GDM1 (cell line): Measurements from ENCODE around the gene CSNK2A1.
A peak's percentile ranks its signal among the peaks of the same experiment; 100 is the strongest.

Experiments used
- DNase-seq: peaks from one replicate; lab custom pipeline; 2025; lab: John Stamatoyannopoulos, UW

The CSNK2A1 gene

DNA sequence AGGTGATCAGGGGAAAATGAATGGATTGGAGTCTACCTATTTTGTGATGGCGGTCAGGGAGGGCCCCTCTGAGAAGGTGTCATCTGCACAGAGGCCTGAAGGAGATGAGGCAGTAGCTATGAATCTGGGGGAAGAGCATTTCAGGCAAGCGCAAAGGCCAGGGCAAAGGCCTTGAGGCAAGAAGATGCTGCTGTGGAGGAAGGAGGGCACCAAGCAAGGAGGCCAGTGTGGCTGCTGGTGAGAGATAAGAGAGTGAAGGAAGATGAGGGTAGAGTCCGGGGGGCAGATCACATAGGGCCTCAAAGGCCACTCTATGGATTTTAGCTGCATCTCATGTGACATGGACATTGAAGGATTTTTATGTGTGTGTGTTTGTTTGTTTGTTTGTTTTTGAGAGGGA, 20.6 kb upstream of the CSNK2A1 start:
- no peak for DNase-seq

DNA sequence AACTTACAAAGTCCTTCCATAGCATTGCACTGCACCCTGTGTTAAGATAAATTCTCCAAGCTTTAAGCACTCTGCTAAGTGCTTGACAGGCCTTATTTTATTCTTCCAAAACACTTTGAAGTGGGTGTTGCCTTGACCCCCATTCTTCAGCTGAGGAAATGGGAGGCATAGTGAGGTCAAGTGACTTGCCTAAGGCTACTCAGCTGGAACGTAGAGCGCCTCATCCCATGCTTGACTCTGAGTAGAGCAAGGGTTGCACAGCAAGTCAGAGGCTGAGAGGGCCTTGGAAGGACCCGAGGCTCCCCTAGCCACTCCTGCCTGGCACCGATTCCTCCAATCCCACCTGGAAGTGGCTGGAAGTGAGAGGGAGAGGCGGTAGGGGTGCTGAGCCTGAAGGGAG, 19.6 kb upstream of the CSNK2A1 start:
- DNase-seq: no peak

DNA sequence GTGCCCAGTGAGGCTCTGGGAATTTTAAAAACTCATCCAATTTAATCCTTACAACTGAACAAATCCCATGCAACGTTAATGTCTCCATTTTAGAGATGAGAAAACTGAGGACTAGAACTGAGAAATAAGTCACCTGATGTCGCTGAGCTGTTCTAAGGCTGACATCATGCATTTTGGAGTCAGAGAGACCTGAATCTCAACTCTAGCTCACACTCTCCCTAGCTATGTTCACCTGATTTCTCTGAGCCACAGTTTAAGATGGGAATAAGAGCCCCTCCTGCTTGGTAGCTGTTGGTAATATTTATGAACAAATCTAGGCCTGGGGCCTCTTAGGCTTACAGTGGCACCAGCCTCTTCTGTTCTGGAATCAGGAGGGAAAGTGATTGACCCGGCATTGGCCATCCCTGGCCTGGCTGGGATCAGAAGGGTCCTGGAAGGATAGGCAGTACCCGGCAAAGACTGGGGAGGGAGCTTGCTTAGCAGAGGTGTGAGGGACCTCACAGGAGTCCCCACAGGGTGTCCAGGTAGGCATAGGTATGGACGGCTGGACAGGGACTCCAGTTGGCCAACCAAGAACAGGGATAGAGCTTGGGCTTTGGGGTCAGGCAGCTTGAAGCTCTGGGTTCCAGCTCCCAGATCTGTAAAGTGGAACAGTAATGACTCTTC, 18.8 kb upstream of the CSNK2A1 start:
- no peak for DNase-seq

DNA sequence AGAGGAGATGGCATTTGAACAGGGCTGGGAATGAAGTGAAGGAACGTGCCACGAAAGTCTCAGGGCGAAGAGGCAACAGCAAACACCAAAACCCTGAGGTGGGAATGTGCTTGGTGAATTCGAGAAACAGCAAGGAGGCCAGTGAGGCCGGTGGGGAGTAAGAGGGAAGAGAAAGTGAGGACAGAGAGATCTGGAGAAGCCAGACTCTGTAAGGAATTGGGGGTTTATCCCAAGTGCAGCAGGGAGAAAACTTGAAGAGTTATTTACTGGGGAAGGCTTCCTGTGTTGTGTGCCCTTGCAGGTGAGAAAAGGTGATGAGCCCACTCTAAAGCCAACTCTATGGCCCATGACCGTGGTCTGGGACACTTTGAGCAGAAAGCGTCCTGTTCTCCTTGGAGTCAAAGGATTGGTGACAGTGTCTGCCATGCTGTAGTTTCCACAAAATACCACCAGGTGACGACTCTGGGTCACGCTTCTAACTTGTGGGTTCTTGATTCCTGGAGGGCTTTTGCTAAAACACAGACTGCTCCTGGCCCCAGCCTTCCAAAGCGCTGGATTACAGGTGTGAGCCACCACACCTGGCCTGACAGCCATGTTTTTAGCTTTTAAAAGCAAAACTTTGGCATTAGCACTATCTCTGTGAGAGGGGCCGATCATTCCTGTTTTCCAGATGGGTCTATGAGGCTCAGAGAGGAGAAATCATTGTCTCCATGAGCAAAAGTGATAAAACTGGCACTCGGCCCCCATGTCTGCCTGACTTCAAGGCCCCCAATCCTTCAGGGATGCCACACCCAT, 18.0 kb upstream of the CSNK2A1 start:
- DNase-seq: peak; percentile 60

DNA sequence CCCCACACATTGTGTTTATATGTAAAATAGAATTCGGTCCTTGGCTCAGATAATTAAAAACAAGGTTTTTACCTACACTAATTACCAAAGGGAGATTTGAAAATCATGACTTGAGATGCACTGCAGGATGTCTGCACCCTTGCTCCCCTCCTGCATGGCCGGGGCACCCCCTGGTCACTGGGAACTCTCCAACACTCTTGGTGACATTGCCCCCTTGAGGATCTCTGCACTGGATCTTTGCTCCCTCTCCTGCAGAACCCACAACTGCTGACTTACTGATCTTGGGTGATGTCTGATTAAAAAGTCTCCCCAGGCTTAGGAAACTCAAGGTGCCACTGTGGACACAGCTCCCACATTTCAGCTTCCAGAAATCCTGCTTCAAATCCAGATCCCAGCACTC, 17.1 kb upstream of the CSNK2A1 start:
- DNase-seq: no peak

DNA sequence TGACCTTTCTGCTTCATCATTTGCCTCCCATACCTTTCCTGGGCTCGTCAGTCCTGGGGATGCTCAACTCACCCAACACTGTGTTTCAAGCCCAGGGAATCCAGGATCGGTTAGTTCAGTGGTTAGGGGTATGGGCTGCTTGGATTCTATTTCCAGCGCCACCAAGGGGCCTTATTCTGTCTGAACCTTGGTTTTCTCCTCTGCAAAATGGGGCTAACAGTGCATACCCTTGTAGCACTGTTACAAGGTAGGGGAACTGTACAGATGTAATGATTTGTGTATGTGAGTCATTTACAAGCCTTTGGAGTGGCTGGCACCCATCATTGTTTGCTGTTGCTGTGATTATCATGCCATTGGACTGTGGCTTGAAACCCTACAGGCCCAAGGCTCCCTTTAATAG, 14.5 kb upstream of the CSNK2A1 start:
- DNase-seq: no peak

DNA sequence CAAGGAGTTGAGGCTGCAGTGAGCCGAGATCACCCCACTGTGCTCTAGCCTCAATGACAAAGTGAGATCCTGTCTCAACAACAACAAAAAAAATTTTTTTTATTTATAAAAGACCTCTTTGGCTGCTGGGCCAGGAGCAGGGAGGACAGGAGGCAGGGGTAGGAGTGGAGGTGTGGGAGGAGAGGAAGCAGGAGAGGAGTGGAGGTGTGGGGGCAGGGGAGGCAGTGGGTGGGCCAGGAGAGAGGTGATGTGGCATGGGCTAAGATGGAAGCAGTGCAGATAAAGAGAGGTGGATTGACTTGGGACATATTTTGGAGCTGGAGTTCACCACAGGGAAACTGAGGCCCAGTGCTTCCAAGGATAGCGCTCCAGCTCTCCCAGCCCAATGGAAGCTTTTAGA, 13.4 kb upstream of the CSNK2A1 start:
- no peak for DNase-seq

DNA sequence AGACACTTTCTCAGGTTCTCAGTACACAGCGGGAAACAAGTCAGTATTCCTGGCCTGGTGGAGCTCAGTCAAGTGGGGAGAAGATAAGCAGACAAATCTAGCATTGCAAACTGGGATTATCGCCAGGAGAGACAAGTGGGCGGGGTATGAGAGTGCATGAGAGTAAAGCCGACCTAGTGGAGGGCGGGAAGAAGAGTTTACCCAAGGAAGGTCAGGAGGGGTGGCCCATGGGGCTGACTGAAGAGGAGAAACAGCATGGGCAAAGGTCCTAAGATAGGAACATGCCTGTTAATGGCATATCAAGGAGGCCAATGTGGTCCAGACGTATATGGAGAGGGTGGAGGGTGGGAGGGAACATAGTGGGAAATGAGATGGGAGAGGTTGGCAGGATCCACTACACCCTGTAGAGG, 12.4 kb upstream of the CSNK2A1 start:
- no peak for DNase-seq

DNA sequence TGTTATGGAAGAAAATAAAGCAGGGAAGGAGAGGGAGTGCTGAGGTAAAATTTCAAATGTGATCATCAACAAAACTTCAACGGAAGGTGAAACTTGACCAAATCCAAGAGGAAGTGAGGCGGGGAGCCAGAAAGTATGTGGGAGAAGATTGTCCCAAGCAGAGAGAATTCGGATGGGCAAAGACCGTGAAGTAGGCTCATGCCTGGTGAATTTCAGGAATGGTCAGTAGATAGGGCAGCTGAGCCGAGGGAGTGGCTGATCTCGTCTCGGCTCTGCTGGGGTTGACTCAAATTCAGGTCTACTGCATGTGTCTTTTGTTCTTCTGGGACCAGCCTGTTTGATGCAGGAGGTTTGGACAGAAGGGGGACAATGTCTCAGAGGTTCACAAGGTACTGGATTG, 7.0 kb upstream of the CSNK2A1 start:
- DNase-seq: no peak

DNA sequence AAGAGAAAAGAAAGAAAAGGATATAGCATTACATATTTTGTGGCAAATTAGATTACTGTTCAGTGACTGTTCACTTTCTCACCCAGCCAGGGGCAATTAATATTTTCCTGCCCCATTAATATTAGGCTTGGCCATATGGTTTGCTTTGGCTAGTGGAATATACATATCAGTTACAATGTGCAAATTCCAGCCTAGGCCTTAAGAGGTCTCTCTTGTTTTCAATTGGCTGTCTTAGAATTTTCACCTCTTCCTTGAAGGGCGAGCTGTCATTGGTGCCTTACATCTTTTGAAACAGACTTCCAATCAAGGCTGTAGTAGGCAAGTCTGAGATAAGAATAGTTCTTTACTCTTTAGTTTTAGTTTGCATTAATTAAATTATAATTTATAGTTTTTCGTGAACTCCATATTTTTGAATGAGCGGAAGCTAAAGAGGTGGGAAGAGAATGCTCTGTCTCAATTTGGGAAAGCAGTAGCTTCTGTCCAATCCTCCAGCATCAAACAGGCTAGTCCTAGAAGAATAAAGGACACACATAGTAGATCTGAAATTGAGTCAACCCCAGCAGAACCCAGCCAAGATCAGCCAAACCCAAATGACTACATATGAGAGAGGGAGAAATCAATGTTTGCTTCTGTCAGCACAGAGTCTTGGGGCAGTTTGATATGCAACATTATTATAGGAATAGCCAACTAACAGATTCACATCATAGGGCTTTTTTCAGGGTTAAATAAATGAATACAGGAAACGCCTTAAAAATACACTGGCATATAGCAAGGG, 6.3 kb upstream of the CSNK2A1 start:
- DNase-seq: no peak

DNA sequence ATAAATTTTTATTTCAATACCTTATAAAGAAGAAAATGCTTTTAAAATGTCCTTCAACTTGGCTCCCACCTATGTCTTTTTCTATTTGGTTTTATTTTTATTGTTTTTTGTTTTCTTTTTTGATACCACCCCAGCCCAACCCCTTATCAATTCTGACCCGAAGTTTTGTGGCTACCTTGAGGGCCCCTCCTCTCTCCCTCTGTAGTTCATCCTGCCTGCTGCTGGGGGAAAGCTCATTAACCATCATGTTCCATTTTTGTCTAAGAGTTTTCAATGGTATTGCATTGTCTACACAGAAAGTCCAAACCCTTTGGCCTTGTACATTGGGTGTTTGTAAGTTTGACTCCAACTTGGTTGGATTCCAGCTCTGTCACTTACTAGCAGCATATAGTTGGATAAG, 5.3 kb upstream of the CSNK2A1 start:
- no peak for DNase-seq

DNA sequence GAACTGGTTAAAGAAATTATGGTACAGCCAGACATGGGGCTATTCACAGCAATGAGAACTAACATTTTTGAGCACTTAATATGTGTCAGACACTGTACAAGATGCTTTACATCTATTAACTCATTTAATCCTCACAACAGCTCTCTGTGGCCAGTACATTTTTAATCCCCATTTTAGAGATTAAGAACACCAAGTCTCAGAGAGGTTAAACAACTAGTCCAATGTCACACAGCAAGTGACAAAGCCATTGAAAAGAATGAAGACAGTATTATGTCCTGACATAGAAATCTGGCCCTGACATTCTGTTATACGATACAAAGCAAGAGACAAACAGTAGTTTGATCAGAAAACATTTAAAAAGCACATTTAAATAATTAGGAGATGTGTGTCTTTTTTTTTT, 3.8 kb upstream of the CSNK2A1 start:
- no peak for DNase-seq

DNA sequence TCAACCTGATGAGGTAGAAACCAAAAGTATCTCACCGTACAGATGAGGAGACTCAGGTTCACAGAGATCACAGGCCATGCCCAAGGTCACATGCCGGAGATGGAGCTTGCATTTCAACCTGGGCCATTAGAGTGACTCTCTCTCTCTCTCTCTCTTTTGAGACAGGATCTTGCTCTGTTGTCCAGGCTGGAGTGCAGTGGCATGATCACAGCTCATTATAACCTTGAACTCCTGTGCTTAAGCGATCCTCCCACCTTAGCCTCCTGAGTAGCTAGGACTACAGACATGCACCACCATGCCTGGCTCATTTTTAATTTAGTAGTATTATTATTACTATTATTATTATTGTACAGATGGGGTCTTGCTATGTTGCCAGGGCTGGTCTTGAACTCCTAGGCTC, 2.8 kb upstream of the CSNK2A1 start:
- DNase-seq: no peak

DNA sequence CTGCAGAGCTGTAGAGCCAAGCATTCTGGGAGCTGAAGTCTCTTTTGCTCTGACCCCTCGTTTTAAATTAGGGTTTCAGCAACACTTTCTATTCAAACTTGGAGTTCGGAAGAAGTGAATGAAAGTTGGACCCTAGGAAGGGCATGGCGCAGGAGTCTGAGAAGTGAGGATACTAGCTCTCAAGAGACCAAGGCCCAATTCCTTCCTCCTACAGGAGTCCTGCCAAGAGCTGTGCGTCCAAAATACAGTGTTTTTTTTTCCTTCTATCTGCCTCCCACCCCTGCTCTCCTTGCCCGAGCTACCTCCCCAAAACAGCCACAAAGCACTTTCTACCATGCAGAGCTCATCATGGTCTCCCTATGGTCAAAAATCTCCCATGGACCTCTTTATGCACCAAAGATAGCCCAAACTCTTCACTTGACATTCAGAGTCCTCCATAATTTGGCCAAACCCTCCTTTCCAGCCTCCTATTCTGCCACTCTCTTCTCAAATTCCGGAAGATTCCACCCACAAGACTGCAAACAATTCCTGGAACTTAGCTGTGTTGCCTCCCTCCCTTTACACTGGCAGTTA, 649 bp upstream of the CSNK2A1 start:
- no peak for DNase-seq

DNA sequence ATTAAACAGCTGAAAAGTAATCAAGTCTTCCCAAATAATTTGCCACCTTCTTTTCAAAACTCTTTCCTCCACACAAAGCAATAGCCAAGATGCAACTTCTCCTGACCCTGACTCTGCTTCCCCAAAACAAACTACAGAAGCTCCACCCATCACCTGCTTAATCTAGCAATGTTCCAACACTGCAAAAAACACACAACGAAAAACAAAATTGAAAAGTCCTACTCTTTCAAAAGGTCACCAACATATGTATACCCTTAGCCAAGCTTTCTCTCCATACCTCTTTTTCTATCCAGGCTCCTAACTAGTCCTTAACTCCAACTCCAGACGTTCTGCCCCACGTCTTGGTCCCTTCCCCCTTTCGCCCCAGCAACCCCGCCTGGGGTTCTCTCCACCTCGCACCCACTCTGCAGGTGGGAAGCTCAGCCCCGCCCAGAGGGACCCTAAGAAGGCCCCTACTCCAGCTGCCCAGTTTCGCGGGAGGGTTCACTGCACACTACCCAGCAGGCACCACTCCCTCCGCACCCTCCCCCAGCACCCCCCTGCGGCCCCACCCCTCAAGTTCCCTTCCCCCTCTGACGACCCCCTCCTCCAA, 717 bp downstream of the CSNK2A1 start:
- DNase-seq: no peak

DNA sequence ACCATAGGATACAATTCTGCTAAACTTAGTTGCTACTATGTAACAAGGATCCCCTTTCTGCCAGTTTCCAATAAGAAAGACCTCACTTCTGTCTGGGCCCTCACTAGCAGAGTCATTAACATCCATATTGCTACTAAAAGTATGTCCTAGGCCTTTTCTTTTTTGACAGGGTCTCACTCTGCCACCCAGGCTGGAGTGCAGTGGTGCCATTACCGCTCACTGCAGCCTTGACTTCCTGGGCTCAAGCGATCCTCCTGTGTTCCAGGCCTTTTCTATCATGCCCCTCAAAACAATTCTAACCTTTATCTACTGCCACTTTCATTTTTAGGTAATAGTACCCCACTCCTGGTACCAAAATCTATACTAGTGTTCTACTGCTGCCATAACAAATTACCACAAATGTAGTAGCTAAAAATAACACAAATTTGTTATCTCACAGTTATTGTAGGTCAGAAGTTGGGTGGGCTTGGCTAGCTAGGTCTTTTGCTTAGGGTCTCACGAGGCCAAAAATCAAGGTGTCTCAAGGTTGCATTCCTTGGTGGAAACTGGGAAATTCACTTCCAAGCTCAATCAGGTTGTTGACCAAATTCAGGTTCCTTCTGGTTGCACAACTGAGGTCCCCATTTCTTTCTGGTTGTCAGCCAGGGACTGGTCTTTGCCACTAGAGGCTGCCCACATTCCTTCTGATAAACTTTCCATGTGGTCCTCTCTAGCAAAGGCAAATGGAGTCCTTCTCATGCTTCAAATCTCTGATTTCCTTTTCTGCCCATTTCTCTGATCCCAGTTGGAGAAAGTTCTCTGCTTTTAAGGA, 3.0 kb downstream of the CSNK2A1 start:
- no peak for DNase-seq

DNA sequence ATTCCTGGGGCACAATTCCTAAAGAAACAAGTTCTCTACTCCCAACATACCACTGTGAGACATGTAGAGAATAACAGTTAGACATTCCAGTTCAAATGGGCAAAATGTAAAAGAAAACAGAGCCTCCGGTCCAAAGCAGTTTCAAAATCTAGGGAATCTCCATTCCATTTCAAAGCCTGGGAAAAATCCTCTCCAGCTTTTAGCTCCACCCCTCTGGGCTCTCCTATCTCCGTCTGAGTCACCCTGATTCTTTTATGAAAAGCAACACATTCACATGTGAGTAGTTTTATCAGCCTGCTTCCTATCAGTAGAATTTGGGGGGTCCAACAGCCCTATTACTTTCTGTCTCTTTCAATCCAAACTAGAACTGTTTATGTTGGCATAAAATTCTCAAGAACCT, 3.7 kb downstream of the CSNK2A1 start:
- DNase-seq: no peak

DNA sequence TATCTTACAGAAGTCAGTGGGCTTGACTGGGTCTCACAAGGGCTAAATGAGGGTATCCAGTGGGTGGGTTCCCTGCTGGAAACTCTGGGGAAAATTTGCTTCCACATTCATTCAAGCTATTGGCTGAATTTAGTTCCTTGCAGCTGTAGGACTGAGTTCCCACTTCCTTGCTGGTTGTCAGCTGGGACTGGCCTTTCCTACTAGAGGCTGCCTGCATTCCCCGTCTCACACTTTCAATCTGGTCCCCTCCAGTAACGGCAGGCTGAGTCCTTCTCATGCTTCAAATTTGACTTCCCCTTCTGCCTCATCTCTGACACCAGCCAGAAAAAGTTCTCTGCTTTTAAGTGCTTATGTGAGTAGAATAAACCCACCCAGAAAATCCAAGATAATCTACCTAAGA, 4.4 kb downstream of the CSNK2A1 start:
- no peak for DNase-seq

DNA sequence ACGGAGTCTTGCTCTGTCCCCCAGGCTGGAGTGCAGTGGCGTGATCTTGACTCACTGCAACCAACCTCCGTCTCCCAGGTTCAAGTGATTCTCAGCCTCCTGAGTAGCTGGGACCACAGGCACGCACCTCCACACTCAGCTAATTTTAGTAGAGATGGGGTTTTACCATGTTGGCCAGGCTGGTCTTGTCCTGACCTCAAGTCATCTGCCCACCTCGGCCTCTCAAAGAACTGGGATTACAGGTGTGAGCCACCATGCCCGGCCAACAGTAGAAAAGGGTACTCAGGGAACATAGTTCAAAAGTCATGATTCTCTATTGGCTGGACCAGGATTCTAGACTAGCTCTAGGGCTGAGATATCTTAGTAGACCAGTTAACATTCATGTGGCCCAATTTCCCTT, 5.6 kb downstream of the CSNK2A1 start:
- DNase-seq: no peak

DNA sequence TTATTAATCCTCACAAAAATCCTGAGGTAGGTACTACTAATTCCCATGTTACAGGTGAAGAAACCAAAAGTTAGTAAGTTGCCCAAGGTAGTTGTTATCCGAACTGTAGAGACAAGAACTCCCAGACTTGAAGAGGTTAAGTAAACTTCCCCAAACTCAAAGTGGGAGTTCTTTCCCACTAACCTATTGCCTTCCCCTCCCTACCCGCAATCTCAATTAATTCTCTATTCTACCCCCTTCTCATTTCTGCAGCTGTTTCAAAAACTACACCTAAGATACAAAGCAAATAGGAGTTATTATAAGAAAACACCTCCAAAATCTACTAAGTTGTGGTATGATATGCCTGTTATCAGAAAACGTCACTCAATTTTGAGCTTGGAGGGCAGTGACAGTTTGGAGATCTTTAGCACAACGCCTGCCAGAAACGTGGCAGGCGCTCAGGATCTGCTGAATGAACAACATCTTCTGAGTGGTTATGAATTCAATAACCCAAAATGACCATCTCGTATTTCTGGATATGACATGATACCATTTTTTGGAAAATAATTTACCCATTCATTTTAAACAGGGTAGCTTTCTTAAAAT, 7.1 kb downstream of the CSNK2A1 start:
- DNase-seq: no peak

DNA sequence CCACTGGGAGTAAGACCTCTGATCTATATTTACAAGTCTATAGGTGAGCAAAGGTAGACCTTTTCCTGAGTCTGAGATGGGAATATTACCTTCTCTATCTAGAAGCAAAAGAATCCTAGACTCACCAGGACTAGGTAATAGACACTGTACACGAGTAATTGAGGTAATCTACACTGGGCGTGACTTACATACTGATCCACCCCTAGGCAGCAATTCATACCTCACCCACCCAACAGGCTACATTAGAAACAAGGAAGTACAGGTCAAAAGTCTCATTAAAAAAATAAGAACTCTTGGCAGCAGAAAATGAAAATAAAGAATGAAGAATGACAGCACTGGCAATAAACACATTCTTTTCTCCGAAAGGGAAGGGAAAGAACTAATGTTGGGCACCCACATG, 7.6 kb downstream of the CSNK2A1 start:
- no peak for DNase-seq
